A204.1 (cell line): Measurements from ENCODE around the gene OPRL1.

Source experiments
- FAIRE-seq: peaks from 2 replicates; lab custom pipeline; 2012; peaks lifted over from hg19 to GRCh38; lab: Jason Lieb, UNC

OPRL1 gene

DNA sequence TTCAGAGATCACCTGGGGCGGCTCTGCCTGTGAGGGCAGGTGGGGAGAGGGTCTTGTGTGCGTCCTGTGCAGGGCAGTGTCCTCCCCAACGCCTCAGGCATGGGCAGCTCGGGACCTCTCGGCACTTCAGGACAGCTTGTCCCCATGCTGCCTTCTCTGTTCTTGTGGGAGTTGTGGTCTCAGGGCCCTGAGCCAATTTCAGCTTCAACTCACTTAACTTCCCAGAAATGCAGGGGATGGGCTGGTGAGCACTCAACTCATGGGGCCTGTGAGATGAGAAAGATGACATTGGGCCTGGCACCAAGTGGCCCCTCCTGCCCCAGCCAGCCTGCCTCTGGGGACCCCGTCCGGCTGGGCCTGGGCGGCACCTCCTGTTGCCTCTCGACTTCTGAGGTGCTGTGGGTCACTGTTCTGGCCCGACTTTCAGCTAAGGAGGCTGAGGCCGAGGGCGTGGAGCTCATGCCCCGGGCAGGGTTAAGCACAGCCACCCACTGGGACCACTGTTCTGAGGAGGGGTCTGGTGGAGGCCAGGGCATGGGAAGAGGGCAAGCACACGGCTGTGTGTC lies 7.3 kb upstream of the OPRL1 start:
- no peak for FAIRE-seq

DNA sequence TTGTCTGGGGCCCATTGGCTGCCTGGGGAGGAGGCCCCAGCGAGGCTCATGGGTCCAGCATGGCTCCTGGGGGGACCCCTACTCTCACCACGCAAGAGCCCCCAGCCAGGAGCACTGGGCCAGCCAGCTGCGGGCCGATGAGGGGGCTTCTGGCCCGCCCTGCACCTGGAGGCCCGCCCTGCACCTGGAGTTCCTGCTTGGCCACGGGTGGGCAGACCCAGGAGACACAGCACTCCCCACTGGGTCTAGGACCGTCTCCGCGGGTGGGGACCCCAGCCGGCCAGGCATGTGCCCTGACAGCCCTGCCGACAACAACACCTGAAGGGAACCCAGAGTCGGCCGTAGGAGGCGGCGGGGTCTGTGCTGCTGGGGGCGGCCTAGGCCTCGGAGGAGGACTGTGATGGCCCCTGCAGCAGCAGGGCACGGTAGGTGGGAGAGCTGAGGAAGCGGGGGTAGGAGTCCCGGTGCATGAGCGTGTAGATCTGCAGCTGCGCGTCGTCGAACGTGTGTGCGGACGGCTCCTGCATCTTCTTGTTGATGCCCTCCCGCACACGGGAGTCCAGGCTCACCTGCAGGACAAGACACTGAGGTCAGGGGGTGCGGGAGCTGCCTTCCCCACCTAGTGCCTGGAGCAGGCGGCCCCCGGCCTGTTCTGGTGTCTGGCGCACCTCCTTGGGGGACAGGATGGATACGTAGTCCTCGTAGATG lies 6.3 kb upstream of the OPRL1 start:
- FAIRE-seq = no peak

DNA sequence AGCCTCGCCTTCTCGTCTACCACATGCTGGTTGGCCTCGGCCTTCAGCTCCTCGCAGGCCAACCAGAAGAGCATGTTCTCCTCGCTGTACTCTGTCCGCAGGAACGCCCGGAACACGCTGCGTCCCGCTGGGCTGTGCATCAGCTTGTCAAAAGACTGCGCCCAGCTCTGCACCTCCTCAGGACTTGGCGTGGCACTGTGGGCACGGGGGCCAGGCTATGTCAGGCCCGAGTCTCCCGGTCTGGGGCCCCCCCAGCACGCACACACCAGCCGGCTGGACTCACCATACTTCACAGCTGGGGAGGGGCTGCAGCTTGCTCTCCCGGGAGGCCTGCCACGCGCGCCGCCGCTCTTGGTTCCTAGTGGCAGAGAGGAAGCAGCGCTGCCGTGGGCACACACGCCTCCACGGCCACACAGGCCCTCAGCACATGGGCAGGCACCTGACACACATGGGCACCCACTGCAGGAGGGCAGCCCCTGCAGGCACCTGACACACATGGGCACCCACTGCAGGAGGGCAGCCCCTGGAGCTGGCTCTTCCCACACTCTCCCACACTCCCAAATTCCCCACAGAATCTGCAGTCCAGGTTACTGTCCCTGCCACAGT lies 5.6 kb upstream of the OPRL1 start:
- no peak for FAIRE-seq

DNA sequence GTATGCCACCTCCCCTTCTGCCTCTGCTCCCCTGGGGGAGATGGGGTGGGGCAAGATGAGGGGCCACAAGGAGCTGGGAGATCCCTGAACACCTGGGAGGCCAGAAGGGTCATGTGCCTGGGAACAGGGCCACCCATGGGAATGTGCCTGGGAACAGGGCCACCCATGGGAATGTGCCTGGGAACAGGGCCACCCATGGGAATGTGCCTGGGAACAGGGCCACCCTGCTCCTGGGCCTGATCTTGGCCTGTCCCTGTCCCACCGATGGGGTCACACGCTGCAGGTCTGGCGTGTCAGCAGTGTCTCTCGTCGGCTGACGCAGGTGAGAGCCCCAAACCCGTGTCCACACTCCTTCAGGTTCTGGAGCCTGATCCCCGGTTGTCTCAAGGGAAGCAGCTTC lies 4.9 kb upstream of the OPRL1 start:
- FAIRE-seq = no peak

DNA sequence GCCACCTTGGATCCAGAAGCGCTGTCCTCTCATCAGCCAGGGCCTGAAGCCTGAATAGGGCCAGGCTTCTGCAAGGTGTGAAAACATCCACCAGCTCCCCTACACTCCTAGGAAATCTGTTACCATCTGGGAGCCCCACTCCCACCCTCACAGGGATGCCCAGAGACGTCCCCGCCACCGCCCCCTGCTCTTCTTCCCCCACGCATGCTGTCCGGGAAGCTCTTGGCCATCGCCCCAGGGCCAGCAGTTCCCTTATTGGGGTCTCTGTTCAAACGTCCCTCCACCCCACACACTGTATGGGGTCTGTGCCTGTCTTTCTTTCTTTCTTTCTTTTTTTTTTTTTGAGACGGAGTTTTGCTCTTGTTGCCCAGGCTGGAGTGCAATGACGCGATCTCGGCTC lies 4.3 kb upstream of the OPRL1 start:
- no peak for FAIRE-seq

DNA sequence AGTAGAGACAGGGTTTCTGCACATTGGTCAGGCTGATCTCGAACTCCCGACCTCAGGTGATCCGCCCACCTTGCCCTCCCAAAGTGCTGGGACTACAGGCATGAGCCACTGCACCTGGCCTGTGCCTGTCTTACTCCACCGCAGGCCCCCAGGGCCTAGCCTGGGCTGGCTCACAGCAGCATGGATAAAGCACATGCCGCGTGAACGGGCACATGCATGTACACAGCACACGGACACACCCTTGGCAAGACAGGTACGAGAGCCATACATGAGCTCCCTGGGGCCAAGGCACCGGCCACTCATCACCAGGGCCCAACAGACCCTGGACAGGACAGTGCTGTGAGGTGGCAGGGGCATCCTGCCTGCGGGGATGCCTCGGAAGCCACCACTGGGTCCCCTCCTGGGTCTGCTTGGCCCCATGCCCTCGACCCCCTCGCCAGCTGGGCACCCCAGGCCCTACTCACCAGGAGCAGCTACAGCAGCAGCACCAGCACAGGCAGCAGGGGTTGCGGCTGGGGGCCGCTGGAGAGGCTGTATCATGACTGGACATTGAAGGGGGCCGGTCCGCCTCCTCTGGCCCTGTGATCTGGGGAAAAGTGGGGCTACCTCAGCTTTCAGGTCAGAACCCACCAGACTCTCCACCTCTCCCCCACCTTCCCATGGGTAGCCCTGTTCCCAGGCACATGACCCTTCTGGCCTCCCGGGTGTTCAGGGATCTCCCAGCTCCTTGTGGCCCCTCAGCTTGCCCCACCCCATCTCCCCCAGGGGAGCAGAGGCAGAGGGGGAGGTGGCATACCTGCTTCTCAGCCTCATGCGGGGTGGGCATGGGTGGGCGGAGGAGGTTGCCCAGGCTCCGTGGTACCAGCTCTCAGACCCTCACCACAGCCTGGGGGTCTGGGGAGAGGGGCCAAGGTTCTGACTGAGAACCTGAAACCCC lies 3.6 kb upstream of the OPRL1 start:
- FAIRE-seq = no peak

DNA sequence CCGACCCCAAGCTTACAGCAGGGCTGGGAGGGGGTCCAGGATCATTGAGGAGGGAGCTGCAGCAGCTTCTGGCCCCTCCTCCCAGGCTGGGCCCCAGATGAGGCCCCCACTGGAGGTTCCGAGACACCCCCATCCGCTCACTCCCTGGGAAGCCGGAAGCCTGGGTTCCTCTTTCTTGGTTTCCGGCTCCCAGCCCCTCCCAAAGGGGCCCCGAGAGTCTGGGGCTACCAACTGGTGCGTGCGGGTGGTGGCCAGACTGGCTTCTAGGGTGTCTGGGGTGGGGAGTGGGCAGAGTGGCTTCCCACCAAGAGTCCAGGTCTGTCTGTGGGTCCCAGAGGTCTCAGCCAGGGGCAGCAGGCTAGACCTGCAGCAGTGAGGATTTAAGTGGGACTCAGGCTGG lies 2.8 kb upstream of the OPRL1 start:
- FAIRE-seq = no peak

DNA sequence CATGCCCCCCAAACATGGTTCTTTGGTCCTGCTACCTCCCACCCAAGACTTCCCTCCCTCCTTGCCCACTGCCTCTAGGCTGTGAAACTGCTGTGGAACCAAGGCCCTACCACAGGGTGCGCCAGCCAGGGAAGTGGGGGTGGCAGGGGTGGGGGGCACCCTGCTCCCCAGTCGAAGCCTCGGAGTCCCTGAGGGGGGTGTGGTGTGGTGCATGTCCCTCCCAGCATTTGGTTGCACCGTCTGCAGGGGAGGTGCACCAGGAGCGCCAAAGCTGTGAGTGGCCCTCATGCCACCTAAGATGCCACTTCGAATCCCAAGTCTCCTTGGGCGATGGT lies 2.4 kb upstream of the OPRL1 start:
- no peak for FAIRE-seq

DNA sequence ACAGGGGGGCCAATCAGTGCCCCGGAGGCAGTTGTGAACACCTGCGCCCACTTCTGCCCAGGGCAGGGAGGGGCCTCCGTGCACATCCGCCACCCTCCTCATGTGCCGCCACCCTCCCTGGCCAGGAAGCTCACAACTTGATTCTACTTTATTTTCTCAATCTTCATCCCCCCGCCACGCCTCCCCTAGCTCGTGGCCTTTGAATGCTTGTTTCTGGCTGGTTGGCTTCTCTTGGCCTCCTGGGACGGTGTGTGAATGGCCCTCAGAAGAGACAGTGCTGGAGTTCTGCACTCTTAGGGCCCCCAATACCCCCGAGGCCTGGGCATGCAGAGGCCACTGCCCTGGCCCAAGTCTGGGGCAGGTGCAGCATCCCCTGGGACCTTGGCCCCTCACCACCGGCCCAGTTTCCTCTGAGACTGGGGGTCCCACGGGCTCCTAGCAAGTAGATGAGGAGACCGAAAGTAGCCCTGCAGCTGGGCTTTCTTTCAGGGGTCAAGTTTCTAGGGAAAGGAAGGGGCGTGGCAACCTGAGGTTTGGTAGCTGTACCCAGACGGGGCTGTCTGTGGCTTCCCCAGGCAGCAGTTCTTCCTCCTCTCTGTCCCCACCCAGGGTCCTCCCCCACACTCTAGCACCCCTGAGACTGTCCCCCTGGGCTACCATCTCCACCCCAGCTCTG lies 1.9 kb upstream of the OPRL1 start:
- FAIRE-seq = no peak

DNA sequence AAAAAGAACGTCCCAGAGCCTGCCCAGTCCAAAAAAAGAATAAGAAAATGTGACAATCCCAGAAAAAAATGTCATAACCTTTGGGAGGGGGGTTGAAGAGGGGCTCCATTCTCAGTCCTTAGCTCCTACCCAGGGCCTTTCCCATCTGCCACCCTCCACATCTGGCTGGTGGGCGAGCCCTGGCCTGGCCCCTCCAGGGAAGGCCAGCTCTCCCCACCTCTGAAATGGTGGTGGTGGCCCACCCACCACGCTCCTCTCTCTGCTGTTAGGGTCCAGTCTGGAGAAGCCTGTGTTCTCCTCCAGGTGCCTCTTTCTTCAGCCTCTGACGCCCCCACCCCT lies 979 bp upstream of the OPRL1 start:
- no peak for FAIRE-seq

DNA sequence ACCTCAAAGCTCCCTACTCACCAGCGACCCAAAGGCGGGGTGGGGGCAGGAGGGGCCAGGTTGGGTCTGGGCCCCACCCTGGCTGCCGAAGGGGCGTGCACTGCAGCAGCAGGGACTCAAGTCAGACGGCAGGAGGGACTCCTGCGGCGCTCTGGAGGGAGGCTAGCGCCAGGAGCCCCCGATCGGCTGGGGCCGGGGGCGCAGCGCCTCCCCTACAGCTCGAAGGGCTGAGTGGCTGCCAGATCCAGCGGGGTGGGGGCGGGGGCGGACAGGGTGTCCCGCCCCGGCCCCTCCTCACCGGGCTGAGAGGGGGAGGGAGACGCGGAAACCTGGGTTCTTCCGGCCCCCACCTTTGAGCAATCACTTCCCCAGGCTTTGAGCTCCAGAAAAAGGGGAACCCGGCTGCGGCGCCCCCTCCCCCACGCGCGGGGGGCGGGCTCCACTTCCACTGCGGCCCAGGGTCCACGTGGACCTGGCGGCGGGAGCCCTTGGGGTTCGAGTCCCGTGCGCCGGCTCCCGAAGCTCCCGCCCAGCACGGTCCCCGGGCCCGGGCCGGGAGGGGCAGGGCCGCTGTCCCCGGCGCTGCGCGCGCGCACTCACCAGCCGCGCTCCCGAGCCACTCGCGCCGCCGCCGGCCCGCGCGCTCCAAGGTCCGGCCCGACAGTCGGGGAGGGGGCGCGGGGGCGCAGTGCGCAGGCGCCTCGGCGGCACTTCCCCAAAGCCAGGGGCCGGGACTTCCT lies 439 bp upstream of the OPRL1 start, which contains the start of gene RGS19:
TSS of gene RGS19 (minus strand) at position 246 of the 740 bp plus-strand sequence. CDS start 2,632 bp downstream, outside the sequence.
- FAIRE-seq = no peak

DNA sequence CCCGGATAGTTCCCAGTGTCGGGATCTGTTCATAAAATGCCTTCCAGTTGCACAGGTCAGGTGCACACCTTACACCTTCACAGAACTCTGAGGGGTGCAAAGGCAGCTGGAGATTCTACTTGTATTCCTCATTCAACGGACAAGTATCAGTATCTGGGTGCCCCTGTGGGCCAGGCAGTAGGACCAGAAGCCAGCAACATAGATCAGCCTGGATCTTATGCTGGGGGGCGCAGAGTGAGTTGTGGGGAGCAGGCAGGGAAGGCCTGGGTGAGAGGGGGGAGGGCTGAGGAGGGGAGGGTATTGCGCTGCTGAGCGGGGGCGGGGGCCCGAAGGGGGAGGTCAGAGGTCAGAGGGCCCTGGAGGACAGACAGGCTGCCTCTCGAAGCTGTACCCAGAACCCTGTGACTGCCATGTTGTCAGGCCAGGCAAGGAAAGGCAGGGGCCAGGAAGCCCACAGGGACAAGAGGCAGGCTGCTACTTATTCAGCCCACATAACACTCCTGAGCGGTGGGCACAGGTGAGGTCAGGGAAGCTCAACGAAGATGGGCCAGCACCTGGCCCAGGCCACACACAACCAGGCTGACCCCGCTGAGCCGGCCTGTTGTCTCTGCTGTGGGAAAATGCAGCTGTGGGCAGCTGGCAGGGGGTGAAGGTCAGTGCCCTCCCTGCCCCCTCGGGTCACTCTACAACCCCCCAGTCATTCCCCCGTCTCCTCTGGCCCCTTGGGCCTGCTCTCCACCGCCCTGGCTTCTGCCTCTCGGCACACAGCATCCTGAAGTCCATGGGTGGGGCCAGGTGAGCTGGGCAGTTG lies 1.1 kb downstream of the OPRL1 start:
- no peak for FAIRE-seq

DNA sequence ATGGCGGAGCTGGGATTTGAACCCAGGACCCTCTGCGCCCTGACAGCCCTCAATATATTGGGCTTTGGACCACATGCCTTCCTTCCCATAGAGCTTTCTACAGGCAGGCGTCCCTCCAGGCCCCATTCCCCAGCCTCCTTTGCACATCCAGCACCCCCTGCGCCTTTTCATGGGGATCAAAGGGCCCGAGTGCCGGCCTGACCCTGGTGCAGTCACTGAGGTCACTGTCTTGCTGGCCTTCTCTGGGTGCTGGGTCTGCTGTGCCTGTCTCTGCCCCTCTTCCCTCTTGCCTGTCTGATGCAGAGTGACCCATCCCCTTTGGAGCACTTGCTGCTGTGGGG lies 1.7 kb downstream of the OPRL1 start:
- no peak for FAIRE-seq

DNA sequence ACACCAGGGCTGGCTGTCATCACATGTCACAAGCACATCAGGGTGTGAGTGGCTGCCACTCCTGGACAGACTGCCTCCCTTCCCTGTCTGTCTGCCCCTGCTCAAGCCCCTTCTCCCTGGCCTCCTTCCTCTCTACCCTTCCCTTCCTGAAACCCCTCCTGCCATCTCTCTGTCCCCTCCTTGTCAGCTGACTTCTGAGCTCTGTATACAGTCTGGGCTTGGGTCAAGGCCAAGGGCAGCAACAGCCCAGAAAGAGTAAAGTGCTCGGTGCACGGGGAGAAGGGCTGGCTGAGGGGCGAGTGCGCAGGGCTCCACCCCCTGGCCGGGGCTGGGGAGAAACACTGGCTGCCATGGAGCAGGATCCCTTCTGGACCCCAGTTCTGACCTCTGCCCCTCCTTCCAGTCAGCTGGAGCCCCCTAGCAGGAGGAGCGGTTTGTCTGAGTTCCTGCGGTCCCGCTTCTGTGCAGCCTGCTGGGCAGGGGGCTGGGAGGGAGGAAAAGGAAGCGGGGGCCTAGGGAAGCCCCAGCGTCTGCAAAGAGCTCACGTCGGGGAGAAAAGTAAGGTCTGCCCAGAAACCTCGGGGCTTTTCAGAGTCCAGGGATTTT lies 2.3 kb downstream of the OPRL1 start:
- FAIRE-seq = no peak

DNA sequence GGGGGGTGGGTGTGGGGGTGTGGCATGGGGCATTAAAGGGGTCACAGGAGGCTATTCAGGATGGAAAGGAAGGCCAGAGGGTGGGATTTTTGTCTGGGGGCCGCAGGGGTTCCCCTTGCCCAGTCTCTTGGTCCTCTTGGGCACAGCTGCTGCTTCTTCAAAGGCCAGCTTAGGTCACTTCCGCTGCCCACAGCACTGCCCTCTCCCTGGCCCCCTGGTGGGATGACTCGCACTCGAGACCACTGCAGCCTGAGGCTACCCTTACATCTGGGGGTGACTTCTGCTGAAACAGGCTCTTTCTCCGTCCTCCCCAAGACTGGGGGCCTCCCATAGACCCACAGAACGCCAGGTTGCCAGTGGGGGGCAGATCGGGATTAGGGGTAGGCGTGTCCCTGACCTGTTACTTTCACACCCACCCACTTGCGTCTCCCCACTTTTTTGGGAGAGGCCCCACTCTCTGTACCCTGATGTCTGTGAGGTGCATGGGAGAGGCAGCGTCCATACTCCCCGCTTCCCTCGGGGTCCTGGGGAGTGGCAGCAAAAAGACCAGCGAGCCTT lies 3.0 kb downstream of the OPRL1 start:
- no peak for FAIRE-seq

DNA sequence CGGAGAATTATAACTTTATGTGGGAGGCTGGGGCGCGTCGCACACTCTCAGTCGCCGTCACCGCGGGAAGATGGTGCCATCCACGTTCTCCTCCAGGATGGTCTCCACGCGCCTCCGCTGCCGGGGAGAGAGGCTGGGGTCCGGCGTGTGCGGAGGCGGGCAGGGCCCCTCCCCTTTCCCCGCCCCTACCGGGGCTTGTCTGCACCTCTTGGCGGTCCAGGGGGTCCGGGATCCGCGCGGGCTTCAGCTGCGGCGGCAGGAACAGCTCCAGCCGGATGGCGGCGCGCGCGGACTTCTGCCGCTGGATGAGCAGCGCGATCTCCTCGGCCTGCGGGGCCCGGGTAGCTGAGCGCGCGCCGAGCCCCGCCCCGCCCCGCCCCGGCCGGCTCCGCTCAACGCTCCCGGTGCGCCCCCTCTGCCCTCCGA lies 3.5 kb downstream of the OPRL1 start:
- FAIRE-seq = no peak

DNA sequence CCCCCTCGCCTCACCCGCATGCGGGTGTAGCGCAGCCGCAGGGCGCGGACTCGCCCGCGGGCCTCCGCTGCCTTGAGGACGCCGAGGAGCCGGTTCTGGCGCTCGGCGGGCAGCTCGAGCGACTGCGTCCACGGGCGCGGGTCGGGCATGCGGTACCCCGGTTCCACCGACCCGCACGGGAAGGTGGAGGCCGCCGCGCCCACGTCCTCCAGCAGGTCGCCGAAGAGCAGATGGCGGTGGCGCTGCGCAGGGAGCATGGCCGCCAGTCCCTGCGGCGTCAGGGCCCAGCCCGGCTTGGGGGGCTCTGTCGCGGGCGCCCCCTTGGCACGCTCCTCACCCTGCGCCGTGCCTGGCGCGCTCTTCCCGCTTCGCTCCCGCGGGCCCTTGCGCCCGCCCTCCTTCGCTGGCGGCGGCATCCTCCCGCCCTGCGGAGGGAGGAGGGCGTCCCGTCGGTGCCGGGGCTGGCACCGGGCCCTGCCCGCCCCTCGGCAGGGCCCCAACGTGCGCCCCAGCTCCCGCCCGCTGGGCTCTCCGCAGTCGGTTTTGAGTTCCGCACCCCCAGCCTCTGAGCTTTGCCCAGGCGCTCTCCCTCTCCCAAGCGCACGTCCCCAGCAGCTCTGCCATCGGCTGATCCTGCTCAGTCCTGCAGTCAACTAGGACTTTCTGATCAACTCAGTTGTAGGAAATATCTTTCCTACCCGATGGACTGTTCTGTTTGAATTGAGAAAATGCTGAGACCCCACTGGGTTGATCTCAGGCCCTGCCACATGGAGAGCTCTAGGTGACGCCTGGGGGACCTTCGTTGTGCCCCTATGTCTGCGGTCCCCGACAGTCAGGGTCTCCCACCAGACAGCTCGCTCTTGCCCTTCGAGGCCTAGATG lies 4.2 kb downstream of the OPRL1 start, which contains the start of gene LKAAEAR1:
TSS of gene LKAAEAR1 (minus strand) at position 595 of the 881 bp plus-strand sequence. CDS start at position 416, 179 bp downstream.
- FAIRE-seq = no peak

DNA sequence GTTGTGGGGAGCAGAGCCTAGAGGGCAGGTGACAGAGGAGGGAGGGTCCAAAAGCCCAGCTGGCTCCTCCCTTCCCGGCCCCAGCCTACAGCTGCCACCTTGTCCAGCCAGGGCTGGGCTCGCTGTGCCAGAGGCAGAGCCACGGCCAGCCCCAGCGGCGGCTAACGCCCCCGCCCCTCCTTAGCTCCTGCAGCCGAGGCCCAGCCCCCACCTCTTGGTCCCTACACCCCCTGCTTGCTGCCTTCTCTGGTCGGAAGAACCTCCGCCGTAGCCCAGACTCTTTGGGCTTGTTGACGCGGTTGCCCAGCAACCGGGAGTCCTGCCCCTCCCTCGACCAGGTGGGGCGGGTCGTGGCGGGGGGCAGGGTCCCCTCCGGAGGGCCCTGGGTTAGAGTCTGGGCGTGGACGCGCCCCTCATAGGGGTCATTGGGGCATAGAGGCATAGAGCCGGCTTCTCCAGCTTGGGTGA lies 4.8 kb downstream of the OPRL1 start:
- no peak for FAIRE-seq

DNA sequence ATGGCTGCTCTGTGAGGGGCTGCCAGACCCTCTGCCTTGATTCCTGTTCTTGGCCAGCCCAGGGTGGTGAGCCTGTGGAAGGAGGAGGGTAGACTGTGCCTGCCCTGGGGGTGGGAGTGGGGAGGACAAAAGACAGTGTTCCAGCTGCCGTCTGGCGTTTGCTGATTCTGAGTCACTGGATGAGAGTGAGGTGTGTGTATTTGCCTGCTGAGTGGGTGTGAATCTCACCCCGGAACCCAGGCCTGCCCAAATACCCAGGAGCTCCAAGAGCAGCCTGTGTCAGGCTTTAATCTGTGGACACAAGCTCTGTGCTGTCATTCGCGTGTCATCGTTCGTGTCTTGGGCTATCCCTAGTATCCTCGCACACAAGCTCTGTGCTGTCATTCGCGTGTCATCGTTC lies 6.9 kb downstream of the OPRL1 start:
- FAIRE-seq = no peak
